Mesodermal cell (in vitro differentiated cells): Measurements from ENCODE around the gene FAR1.
"Not testable (repeated sequence)": the region's sequence is repeated elsewhere in the genome, so short reads cannot be mapped to it uniquely, and the experiment has no call there.

Experiments used
- H3K27ac ChIP-seq: 2 replicates; pipeline ENCODE4 v1.7.0; 2013; ENCODE audit warnings: mild to moderate bottlenecking, low read depth, low read length, moderate library complexity; ENCODE audit not compliant: severe bottlenecking
- H3K36me3 ChIP-seq: 2 replicates; pipeline ENCODE4 v1.7.1; 2013; ENCODE audit warnings: mild to moderate bottlenecking, low read length, moderate library complexity; ENCODE audit not compliant: control insufficient read depth, insufficient read depth
- H3K4me1 ChIP-seq: one replicate; pipeline ENCODE4 v1.7.1; 2013; ENCODE audit warnings: mild to moderate bottlenecking, low read length; ENCODE audit not compliant: insufficient read depth, control insufficient read depth, poor library complexity, severe bottlenecking
- H3K4me3 ChIP-seq: 2 replicates; pipeline ENCODE4 v1.7.0; 2013; ENCODE audit warnings: low read length, control low read depth, mild to moderate bottlenecking; ENCODE audit not compliant: insufficient read depth, poor library complexity, severe bottlenecking; ENCODE audit errors: extremely low read depth
- H3K9me3 ChIP-seq: 2 replicates; pipeline ENCODE4 v1.7.1; 2013; ENCODE audit warnings: mild to moderate bottlenecking, low read length, moderate library complexity; ENCODE audit not compliant: control insufficient read depth
- WGBS, 2 experiments: methylation state at CpG; one replicate each; pipeline ENCODE4 v1.1.5; 2013; ENCODE audit warnings: missing lambda C conversion rate in 2 of 2; ENCODE audit not compliant: insufficient coverage in 2 of 2; 5-methylcytosine and 5-hydroxymethylcytosine counted together

Gene FAR1

DNA sequence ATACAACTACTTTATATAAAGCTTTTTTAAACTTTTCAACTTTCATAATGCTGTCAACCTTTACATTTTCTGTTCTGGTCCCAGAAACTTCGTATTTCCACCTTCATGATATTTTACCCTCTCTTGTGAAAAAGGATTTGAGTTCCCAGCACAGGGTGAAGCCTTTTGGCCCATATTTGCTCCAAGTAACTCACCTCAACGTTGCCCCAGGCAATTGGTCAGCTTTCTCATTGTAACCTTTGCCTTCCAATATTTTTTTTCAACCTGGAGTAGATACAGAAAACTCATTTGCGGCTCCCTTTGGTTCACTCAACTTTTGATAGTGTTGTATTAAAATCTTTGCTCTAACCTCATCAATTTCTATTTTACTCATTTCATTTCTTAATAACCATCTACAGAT lies 21.1 kb upstream of the FAR1 start:
- no peaks in the 10 kb centered on the region for H3K4me1 ChIP-seq
- 72 to 74% methylated on average over 2 of the region's 3 CpGs for WGBS, 2 experiments
- H3K9me3 ChIP-seq: no peaks in the 10 kb centered on the region
- H3K27ac ChIP-seq: no peak overlapping the region
- no peaks in the 10 kb centered on the region for H3K36me3 ChIP-seq
- no peak overlapping the region for H3K4me3 ChIP-seq

DNA sequence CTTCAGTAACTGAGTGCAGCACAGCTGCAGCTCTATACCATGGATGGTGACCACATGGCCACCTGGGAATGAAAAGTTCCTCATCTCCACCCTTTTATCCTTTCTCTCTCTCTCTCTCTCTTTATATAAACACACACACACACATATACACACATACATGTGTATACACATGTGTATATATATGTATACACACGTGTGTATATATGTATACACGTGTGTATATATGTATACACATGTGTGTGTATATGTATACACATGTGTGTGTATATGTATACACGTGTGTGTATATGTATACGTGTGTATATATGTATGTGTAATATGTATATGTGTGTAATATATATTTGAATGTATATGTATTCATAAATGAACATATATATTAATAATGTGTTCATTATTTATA lies 18.8 kb upstream of the FAR1 start:
- no peaks in the 10 kb centered on the region for H3K9me3 ChIP-seq
- H3K27ac ChIP-seq: no peak overlapping the region
- no CpG with 5 or more reads among the region's 4 CpGs for WGBS, 2 experiments
- no peaks in the 10 kb centered on the region for H3K4me1 ChIP-seq
- no peaks in the 10 kb centered on the region for H3K36me3 ChIP-seq
- H3K4me3 ChIP-seq: no peak overlapping the region

DNA sequence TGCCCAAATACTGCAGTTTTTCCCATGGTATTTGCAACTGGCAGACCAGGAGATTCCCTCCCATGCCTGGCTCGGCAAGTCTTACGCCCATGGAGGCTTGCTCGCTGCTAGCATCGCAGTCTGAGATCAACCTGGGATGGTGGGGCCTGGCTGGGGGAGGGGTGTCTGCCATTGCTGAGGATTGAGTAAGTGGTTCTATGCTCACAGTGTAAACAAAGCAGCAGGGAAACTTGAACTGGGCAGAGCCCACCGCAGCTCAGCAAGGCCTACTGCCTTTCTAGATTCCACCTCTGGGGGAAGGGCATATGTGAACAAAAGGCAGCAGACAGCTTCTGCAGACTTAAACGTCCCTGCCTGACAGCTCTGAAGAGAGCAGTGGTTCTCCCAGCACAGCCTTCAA lies 17.0 kb upstream of the FAR1 start:
- not testable (repeated sequence) for H3K4me3 ChIP-seq, H3K9me3 ChIP-seq, H3K36me3 ChIP-seq, H3K4me1 ChIP-seq, H3K27ac ChIP-seq
- WGBS, 2 experiments: 71 to 79% methylated on average over 3 to 6 of the region's 6 CpGs

DNA sequence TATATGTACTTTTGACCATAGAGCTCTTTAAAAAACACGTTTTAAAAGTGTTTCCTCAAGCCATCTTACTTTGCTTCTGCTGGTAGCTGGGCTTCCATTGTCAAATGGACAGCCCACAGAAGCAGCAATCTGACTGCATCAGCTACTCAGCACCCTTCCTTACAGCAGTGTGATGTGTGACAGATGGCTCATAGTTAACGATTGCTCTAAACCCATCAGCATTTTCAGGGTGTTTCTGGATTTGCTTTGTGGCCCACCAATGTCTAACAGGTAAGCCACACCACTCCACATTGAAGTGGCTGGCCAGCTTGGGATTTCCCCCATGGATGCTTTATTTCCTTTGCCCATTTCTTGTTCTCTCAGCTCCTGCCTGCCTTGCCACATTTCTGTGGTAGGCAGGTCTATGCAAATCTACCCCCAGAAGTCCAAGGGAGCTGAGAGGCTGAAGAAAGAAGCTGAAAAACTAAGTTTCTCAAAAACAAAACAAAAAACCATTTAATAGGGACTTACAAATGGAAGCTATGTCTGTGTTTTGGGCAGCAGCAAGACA lies 7.3 kb upstream of the FAR1 start:
- Histone ChIP-seq H3K4me1 (peaks cover 2% of the 10 kb centered on the region), H3K27ac (no peak overlapping the region), H3K36me3 (no peaks in the 10 kb centered on the region), H3K4me3 (no peak overlapping the region), H3K9me3 (peaks cover 8% of the 10 kb centered on the region)
- 60 to 100% methylated on average over 1 of the region's 2 CpGs for WGBS, 2 experiments

DNA sequence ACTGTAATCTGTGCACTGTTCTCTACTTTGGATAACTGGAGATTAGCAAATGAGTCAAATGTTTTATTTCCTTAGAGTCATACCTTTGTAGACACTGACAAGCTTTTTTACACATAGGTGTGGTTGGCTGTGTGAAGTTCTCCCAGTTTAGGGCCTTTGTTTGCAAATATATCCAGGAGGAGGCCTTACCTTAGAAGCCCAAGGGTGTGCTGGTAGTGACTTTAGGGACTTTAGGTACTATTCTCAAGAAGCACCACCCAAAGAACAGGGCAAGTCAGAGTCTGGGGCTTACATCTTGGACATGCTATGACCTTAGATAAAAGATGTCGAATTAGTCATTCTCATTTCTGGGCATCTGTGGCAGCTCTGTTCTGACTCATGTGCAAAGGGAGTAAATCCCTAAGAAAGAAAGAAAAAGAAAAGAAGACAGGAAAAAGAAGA lies 4.8 kb upstream of the FAR1 start:
- H3K27ac ChIP-seq: no peak overlapping the region
- H3K4me3 ChIP-seq: no peak overlapping the region
- peaks cover 2% of the 10 kb centered on the region for H3K4me1 ChIP-seq
- WGBS, 2 experiments: 83% methylated on average over 1 of the region's 1 CpG; no CpG with 5 or more reads in 1 of the 2 experiments
- H3K9me3 ChIP-seq: peaks cover 8% of the 10 kb centered on the region
- no peaks in the 10 kb centered on the region for H3K36me3 ChIP-seq

DNA sequence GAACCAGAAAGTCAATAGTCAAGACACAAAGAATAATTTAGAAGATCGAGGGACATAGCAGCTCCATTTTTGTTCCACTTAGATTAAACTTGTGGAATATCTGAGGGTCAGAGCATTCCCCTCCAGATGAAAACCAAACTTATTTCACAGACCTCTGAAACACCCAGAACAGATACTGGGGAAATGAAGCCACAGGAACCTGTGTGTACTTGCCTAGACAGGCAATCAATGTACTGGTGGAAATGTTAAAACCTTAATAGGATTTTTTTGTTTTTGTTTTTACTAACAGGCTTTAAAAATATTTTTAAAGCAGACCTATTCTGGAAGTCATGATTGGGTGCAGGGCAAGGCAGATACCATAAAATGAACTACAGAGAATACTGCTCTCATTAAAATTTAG lies 4.1 kb upstream of the FAR1 start:
- H3K9me3 ChIP-seq: peaks cover 8% of the 10 kb centered on the region
- no peak overlapping the region for H3K4me3 ChIP-seq
- WGBS, 2 experiments: no CpG with 5 or more reads among the region's 1 CpG
- H3K27ac ChIP-seq: no peak overlapping the region
- H3K36me3 ChIP-seq: no peaks in the 10 kb centered on the region
- H3K4me1 ChIP-seq: peaks cover 2% of the 10 kb centered on the region

DNA sequence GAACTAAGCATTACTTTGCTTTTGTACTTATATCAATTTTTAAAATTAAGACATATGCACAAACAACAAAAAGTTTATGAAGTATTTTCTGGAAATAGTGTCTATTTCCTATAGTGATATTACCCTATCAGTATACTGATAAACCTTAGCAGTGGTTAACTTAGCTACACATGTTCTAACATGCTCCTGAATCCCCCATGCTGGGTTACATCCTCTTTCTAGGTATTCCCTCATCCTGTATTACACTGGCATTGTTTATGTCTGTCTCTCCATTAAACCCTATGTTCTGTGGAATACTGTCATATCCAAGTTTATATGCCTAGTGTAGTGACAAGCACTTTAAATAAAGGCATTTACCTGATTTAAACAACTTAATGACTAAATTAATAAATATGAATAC lies 1.8 kb upstream of the FAR1 start:
- Histone ChIP-seq H3K27ac (no peak overlapping the region), H3K9me3 (no peaks in the 10 kb centered on the region), H3K4me1 (peaks cover 9% of the 10 kb centered on the region), H3K36me3 (peaks cover 8% of the 10 kb centered on the region), H3K4me3 (no peak overlapping the region)

DNA sequence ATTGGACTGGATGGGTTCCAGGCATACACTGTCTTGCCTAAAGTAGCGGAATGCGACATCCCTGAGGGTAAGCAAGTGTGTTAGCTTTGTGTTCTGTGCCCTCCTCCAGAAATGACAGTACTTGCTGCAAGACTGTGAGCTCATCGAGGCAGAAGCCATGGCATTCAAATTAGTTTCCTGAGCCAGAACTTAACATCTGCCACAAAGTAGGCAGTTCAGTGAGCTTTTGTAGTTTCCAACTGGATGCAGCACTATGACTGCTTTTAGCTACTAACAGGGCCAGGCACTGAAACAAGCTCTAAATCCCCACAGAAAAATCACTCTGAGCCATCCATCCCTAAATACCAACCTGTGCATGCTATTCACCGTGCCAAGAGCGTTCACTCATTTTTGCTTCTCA lies 1.2 kb upstream of the FAR1 start:
- WGBS, 2 experiments: 80 to 92% methylated on average over 2 to 5 of the region's 5 CpGs
- Histone ChIP-seq H3K27ac (no peak overlapping the region), H3K9me3 (no peaks in the 10 kb centered on the region), H3K36me3 (peaks cover 13% of the 10 kb centered on the region), H3K4me3 (no peak overlapping the region), H3K4me1 (peaks cover 9% of the 10 kb centered on the region)

DNA sequence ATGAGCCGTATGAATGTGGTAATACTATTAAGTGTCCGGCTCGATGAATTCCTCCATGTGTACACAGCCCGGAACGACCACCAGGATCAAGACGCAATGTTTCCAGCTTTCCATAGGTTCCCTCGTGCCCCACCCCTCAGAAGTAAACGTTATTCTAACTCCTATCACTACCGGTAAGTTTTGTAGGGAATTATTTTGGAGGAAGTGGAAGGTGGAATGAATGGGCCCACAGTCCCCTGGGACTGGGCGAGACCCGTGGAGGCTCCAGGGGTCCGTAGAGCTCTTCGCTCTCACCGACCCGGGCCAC lies 720 bp upstream of the FAR1 start:
- no peaks in the 10 kb centered on the region for H3K9me3 ChIP-seq
- H3K4me1 ChIP-seq: peaks cover 9% of the 10 kb centered on the region
- peak overlapping the region; percentile 96 for H3K4me3 ChIP-seq
- H3K27ac ChIP-seq: peak overlapping the region; percentile 43
- WGBS, 2 experiments: 15 to 34% methylated on average over 5 to 11 of the region's 15 CpGs
- peaks cover 18% of the 10 kb centered on the region for H3K36me3 ChIP-seq

DNA sequence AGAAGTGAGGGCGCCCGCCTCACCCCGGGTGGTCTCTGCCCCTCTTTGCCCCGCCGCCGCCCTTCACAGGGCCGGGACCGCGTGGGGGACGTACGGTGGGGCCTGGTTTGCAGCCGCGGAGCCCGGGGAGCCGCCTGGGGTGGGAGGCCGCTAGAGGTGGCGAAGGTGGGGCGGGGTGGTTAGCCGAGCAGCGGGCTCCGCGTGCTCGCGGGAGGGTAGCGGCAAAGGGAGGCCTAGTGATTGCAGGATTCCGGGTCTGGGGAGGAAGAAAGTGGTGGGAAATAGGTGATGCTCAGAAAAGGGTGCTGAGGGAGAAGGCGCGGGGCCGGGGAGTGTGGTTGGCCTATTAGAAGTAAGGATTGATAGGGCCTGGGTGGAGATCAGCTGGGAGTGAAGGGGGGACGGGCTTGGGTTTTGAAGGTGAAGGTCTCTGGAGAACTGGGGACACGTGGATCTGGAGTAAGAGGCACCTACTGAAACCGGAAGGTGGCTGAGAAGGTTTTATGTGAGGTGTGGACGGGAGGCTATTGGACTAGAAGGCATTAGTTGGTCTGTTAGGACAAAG lies 571 bp downstream of the FAR1 start:
- Histone ChIP-seq H3K9me3 (no peaks in the 10 kb centered on the region), H3K27ac (peak overlapping the region; percentile 79), H3K4me1 (peaks cover 7% of the 10 kb centered on the region), H3K4me3 (peak overlapping the region; percentile 96), H3K36me3 (peaks cover 29% of the 10 kb centered on the region)
- 0% methylated on average over 17 to 21 of the region's 33 CpGs for WGBS, 2 experiments

DNA sequence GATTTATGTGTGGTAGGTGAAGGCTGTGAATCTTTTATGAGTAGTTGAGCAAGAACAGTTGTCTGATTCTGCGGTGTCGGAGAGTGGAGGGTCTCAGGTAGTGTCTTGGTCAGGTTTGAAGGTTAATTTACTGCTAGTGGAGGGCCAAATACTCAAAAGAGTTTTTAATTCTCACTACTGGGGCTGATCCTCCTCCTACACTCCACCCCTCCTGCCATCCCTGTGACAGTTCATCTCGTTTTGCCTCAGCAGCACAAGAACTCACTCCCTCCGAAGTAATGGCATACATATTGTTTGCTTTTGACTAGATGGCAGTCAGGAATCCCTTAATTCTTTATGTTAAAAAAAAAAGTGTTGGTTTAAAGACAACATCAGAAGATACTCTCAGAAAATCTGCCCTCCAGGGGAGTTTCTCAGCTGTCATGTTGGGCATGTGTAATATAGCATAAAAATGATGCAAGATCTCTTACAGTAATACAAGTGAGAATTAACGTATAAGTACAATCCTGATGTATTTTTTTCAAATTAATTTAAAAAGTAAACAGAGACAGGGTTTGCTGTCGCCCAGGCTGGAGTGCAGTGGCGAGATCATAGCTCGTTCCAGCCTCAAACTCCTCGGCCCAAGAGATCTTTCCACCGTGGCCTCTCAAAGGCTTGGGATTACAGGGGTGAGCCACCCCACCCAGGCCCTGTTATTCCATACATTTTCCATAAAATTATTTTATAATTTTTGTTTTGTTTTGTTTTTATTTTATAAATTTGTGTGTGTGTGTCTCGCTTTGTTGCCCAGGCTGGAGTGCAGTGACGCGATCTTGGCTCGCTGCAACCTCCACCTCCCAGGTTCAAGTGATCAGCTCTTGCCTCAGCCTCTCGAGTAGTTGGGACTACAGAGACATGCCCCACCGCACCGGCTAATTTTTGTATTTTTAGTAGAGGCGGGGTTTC lies 1.3 kb downstream of the FAR1 start:
- Histone ChIP-seq H3K36me3 (peaks cover 30% of the 10 kb centered on the region), H3K9me3 (no peaks in the 10 kb centered on the region), H3K27ac (peak overlapping the region; percentile 79), H3K4me3 (peak overlapping the region; percentile 96), H3K4me1 (peaks cover 7% of the 10 kb centered on the region)
- WGBS, 2 experiments: 80 to 93% methylated on average over 6 to 13 of the region's 18 CpGs
